Measurements from ENCODE around the gene TRPM6. TPM values are rescaled to one million over a fixed set of nuclear protein-coding genes. Genes with fewer than 3 reads are reported as not detected.

The TRPM6 gene
- total RNA-seq, 1 donor from 2014 or later = not detected

- no peak for DNase-seq (ENCODE audit: low read depth)
These were observed 161.1 kb downstream of the TRPM6 start for GRCh38 chr9:74726581-74726980.

GRCh38 chr9:74724317-74724716, 163.4 kb downstream of the TRPM6 start:
- DNase-seq (ENCODE audit: low read depth) = no peak

GRCh38 chr9:74721696-74722660, 165.7 kb downstream of the TRPM6 start:
- no peak for DNase-seq (ENCODE audit: low read depth)

GRCh38 chr9:74719306-74719705, 168.4 kb downstream of the TRPM6 start:
- DNase-seq (ENCODE audit: low read depth) = no peak

- DNase-seq (ENCODE audit: low read depth) = no peak
These were observed 169.0 kb downstream of the TRPM6 start for GRCh38 chr9:74718709-74719108.

GRCh38 chr9:74711341-74711740, 176.4 kb downstream of the TRPM6 start:
- DNase-seq (ENCODE audit: low read depth) = no peak

- no peak for DNase-seq (ENCODE audit: low read depth)
These were observed 190.2 kb downstream of the TRPM6 start for GRCh38 chr9:74697535-74697934.

GRCh38 chr9:74696520-74696919, 191.2 kb downstream of the TRPM6 start:
- DNase-seq (ENCODE audit: low read depth) = no peak

- no peak for DNase-seq (ENCODE audit: low read depth)
These were observed 196.7 kb downstream of the TRPM6 start for GRCh38 chr9:74691058-74691457.

- no peak for DNase-seq (ENCODE audit: low read depth)
These were observed 204.4 kb downstream of the TRPM6 start for GRCh38 chr9:74683322-74683721.

GRCh38 chr9:74681906-74682305, 205.8 kb downstream of the TRPM6 start:
- DNase-seq (ENCODE audit: low read depth) = no peak

GRCh38 chr9:74674077-74674476, 213.6 kb downstream of the TRPM6 start:
- no peak for DNase-seq (ENCODE audit: low read depth)

Other genes starting within 250 kb of the TRPM6 start
- gene C9orf40, start 65.0 kb upstream of the TRPM6 start, total RNA-seq = 5.8 and 9.1 TPM in 2 replicates
- gene CARNMT1, start 140.4 kb upstream of the TRPM6 start, total RNA-seq = 40.2 and 42.1 TPM in 2 replicates
- gene NMRK1, start 200.2 kb upstream of the TRPM6 start, total RNA-seq = 39.0 and 42.6 TPM in 2 replicates
- 18.7 and 24.6 TPM in 2 replicates for gene OSTF1, start 200.6 kb upstream of the TRPM6 start, total RNA-seq